HCT116 (cell line): ENCODE data around the gene PLCB4.

Source experiments
- CEBPB ChIP-seq: IDR thresholded peaks from 2 replicates; pipeline ENCODE4 v1.6.1; 2012; ENCODE audit warnings: low read depth
- CTCF ChIP-seq, 3 experiments: fragments of 200-600 bp in 1 of 3; sonication (generic) in 1 of 3; IDR thresholded peaks in 2 of 3; conservative IDR thresholded peaks in 1 of 3; 2 replicates each; pipeline ENCODE4 v1.5.1; 2012 to 2017; ENCODE audit warnings: low read depth in 2 of 3, low read length in 2 of 3, antibody characterized with exemption in 1 of 3, borderline replicate concordance in 1 of 3, control low read depth in 1 of 3, mild to moderate bottlenecking in 1 of 3, mixed read lengths in 1 of 3, mixed run types in 1 of 3, moderate library complexity in 1 of 3; ENCODE audit not compliant: insufficient read depth in 1 of 3
- EZH2 ChIP-seq: fragments of 200-600 bp; sonication (generic); IDR thresholded peaks from 2 replicates; pipeline ENCODE4 v1.6.1; 2017; ENCODE audit warnings: antibody characterized with exemption, mixed run types
- JUND ChIP-seq: IDR thresholded peaks from 2 replicates; pipeline ENCODE4 v1.6.1; 2012
- MAX ChIP-seq: IDR thresholded peaks from 2 replicates; pipeline ENCODE4 v1.6.1; 2012

GRCh38 chr20:9412309-9412708 is 343.4 kb downstream of the PLCB4 start:
- TF ChIP-seq CTCF (IDR thresholded peaks at IDR 0.05 in 2 of 3, conservative IDR thresholded peaks at IDR 0.05 in 1 of 3; ENCODE audit: borderline replicate concordance in 1 of 3, insufficient read depth in 1 of 3, low read depth in 2 of 3, low read length in 2 of 3), result no peak
- no peak for TF ChIP-seq CEBPB
- no peak for TF ChIP-seq EZH2
- no peak for TF ChIP-seq JUND
- no peak for TF ChIP-seq MAX
